Osteoblast (primary cell): ENCODE measurements around the gene GJA1. TPM values are rescaled to one million over a fixed set of nuclear protein-coding genes. Genes with fewer than 3 reads are reported as not detected.
A peak's percentile ranks its signal among the peaks of the same experiment; 100 is the strongest.

ENCODE experiments used
- DNase-seq: peaks from one replicate; pipeline ENCODE4 v3.0.0; 2011; ENCODE audit warnings: low spot score, mixed read lengths; ENCODE audit not compliant: insufficient read length; ENCODE audit errors: missing footprints
- H2AFZ ChIP-seq: 2 replicates; pipeline ENCODE4 v1.6.0; 2011; ENCODE audit warnings: mild to moderate bottlenecking, low read length
- H3K27ac ChIP-seq: 2 replicates; pipeline ENCODE4 v1.5.1; 2011; ENCODE audit warnings: mild to moderate bottlenecking, low read depth, low read length, moderate library complexity
- H3K27me3 ChIP-seq: 2 replicates; pipeline ENCODE4 v1.6.0; 2012; ENCODE audit warnings: mild to moderate bottlenecking, control low read depth, inconsistent platforms, low read length, moderate library complexity; ENCODE audit not compliant: insufficient read depth
- H3K36me3 ChIP-seq: 2 replicates; pipeline ENCODE4 v1.5.1; 2011; ENCODE audit warnings: mild to moderate bottlenecking, low read length, control low read depth, moderate library complexity; ENCODE audit not compliant: insufficient read depth
- H3K4me1 ChIP-seq: 2 replicates; pipeline ENCODE4 v1.5.1; 2011; ENCODE audit warnings: mild to moderate bottlenecking, low read length, control low read depth, moderate library complexity; ENCODE audit not compliant: insufficient read depth
- H3K4me2 ChIP-seq: 2 replicates; pipeline ENCODE4 v1.6.0; 2011; ENCODE audit warnings: mild to moderate bottlenecking, low read length; ENCODE audit not compliant: insufficient read depth
- H3K4me3 ChIP-seq: fragments of 200-600 bp; sonication (generic); 3 replicates; pipeline ENCODE4 v1.5.1; 2012; ENCODE audit warnings: mild to moderate bottlenecking, low read length, inconsistent platforms; ENCODE audit not compliant: insufficient read depth
- H3K79me2 ChIP-seq: 2 replicates; pipeline ENCODE4 v1.6.0; 2012; ENCODE audit warnings: mild to moderate bottlenecking, low read length, control low read depth, inconsistent platforms; ENCODE audit not compliant: insufficient read depth
- H3K9me3 ChIP-seq: 2 replicates; pipeline ENCODE4 v1.5.1; 2011; ENCODE audit warnings: low read depth, low read length, control low read depth
- H4K20me1 ChIP-seq: 2 replicates; pipeline ENCODE4 v1.6.0; 2012; ENCODE audit warnings: mild to moderate bottlenecking, low read length, control low read depth; ENCODE audit not compliant: insufficient read depth
- total RNA-seq: library from RNA; depleted of rRNA; stranded (reverse); fragments of >200 nt; gene quantifications from 2 replicates; pipeline ENCODE4 v1.2.3, GENCODE V29; 2012
- TF ChIP-seq, protein P1 (sequence below): IDR thresholded peaks from 2 replicates; pipeline ENCODE4 v1.5.1; 2011; ENCODE audit warnings: mild to moderate bottlenecking, low read depth, low read length, moderate library complexity; ENCODE audit errors: extremely low read depth

Gene GJA1
- total RNA-seq, 1 donor: 1,360 TPM

DNA sequence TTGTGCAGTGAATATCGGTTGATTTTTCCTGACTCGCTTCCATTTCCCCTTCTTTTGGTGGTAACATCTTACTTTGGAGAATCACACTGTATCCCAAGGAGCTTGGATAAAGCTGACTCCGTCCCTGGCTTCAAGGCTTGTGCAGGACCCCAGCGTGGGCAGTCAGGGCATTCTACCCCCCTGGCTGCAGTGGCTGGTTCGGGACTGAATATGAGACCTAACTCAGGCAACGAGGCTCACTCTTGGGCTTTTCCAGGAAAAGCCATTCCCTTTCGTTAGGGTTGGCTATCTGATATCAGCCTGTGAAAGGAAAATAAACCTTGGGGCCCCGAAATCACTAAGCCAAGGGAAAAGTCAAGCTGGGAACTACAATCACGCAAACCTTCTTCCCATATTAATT lies 30.1 kb upstream of the GJA1 start:
- Histone ChIP-seq H3K27ac (no peak overlapping the region), H3K36me3 (no peaks in the 10 kb centered on the region), H3K4me2 (no peak overlapping the region), H3K4me3 (no peak overlapping the region), H3K9me3 (no peaks in the 10 kb centered on the region), H3K27me3 (no peaks in the 10 kb centered on the region), H4K20me1 (no peaks in the 10 kb centered on the region), H2AFZ (peak overlapping the region; percentile 59), H3K79me2 (no peaks in the 10 kb centered on the region), H3K4me1 (no peaks in the 10 kb centered on the region)
- TF ChIP-seq, protein P1, sequence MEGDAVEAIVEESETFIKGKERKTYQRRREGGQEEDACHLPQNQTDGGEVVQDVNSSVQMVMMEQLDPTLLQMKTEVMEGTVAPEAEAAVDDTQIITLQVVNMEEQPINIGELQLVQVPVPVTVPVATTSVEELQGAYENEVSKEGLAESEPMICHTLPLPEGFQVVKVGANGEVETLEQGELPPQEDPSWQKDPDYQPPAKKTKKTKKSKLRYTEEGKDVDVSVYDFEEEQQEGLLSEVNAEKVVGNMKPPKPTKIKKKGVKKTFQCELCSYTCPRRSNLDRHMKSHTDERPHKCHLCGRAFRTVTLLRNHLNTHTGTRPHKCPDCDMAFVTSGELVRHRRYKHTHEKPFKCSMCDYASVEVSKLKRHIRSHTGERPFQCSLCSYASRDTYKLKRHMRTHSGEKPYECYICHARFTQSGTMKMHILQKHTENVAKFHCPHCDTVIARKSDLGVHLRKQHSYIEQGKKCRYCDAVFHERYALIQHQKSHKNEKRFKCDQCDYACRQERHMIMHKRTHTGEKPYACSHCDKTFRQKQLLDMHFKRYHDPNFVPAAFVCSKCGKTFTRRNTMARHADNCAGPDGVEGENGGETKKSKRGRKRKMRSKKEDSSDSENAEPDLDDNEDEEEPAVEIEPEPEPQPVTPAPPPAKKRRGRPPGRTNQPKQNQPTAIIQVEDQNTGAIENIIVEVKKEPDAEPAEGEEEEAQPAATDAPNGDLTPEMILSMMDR: no peak
- DNase-seq: peak; percentile 52

DNA sequence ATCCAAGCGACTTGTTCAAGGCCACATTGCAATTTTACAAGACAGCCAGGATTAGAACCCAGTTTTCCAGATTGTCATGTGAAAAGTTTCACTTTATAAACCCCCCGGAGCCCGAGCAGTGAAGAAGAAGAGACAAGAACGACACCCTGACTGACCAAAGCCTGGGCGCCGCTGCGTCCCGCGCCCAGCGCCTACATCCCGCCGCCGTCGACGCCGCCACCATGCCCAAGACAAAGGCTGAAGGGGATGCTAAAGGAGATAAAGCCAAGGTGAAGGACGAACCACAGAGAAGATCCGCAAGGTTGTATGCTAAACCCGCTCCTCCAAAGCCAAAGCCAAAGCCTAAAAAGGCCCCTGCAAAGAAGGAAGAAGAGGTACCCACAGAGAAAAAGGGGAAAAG lies 27.1 kb upstream of the GJA1 start:
- Histone ChIP-seq H3K27me3 (no peaks in the 10 kb centered on the region), H3K79me2 (no peaks in the 10 kb centered on the region), H3K4me3 (no peak overlapping the region), H3K36me3 (no peaks in the 10 kb centered on the region), H3K4me2 (no peak overlapping the region), H2AFZ (no peak overlapping the region), H3K27ac (no peak overlapping the region), H4K20me1 (no peaks in the 10 kb centered on the region), H3K9me3 (no peaks in the 10 kb centered on the region), H3K4me1 (no peaks in the 10 kb centered on the region)
- TF ChIP-seq, protein P1: no peak
- DNase-seq: no peak

DNA sequence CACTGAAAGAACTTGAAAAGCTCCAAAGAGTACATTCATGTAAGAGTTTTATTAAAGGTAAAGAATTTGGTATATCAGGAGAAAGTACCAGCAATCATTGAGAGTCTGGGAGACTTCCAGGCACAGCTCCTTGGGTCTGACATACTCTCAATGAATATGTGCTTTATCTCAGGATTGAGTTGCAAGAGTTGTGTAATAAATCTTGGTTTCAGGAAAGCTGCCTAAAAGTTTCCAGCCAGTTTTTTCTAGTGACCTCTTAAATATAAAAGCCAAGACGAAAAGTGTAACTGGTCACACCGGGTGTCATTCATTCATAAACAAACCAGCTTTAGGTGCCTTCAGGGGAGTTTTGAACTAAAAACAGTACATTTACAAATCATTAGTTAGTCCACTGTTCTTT lies 21.6 kb upstream of the GJA1 start:
- Histone ChIP-seq H3K9me3 (no peaks in the 10 kb centered on the region), H2AFZ (peak overlapping the region; percentile 33), H3K27me3 (no peaks in the 10 kb centered on the region), H4K20me1 (no peaks in the 10 kb centered on the region), H3K4me3 (no peak overlapping the region), H3K4me2 (peak overlapping the region; percentile 45), H3K4me1 (no peaks in the 10 kb centered on the region), H3K79me2 (no peaks in the 10 kb centered on the region), H3K36me3 (no peaks in the 10 kb centered on the region), H3K27ac (no peak overlapping the region)
- DNase-seq: peak; percentile 85
- TF ChIP-seq, protein P1: no peak

DNA sequence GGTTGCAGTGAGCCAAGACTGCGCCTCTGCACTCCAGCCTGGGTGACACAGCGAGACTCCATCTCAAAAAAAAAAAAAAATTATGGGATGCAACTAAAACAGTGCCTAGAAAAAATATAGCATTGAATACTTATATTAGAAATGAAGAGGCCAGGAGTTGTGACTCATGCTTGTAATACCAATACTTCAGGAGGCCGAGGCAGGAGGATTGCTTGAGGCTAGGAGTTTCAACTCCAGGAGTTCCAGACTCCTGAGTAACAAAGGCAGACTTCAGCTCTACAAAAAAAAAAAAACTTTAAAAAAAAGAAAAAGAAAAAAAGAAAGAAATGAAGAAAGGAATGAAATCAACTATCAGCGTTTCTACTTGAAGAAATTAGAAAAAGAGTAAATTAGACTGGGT lies 17.1 kb upstream of the GJA1 start:
- H3K4me3 ChIP-seq: no peak overlapping the region
- H3K79me2 ChIP-seq: no peaks in the 10 kb centered on the region
- no peaks in the 10 kb centered on the region for H3K4me1 ChIP-seq
- H3K4me2 ChIP-seq: no peak overlapping the region
- no peaks in the 10 kb centered on the region for H3K27me3 ChIP-seq
- H3K27ac ChIP-seq: no peak overlapping the region
- no peaks in the 10 kb centered on the region for H4K20me1 ChIP-seq
- H3K36me3 ChIP-seq: no peaks in the 10 kb centered on the region
- no peak for DNase-seq
- no peak overlapping the region for H2AFZ ChIP-seq
- H3K9me3 ChIP-seq: no peaks in the 10 kb centered on the region
- TF ChIP-seq, protein P1: no peak
